Parathyroid adenoma (tissue), 2 donors: ENCODE measurements around the gene TEX48.

Experiments used
- H2AFZ ChIP-seq: fragments of 300-600 bp; sonication (generic); one replicate; pipeline ENCODE4 v1.7.0; 2017; ENCODE audit warnings: antibody characterized with exemption, mild to moderate bottlenecking
- H3K27ac ChIP-seq: fragments of 300-600 bp; sonication (generic); one replicate; pipeline ENCODE4 v1.7.0; 2017
- H3K27me3 ChIP-seq: fragments of 300-600 bp; sonication (generic); one replicate; pipeline ENCODE4 v1.7.0; 2017; ENCODE audit warnings: low read length; ENCODE audit not compliant: control insufficient read depth, insufficient read depth
- H3K36me3 ChIP-seq: fragments of 300-600 bp; sonication (generic); one replicate; pipeline ENCODE4 v1.7.0; 2017; ENCODE audit warnings: low read length; ENCODE audit not compliant: control insufficient read depth, insufficient read depth
- H3K4me1 ChIP-seq: fragments of 300-600 bp; sonication (generic); one replicate; pipeline ENCODE4 v1.7.0; 2017; ENCODE audit warnings: control low read depth
- H3K4me2 ChIP-seq: fragments of 300-600 bp; sonication (generic); one replicate; pipeline ENCODE4 v1.7.0; 2017; ENCODE audit warnings: low read length
- H3K4me3 ChIP-seq: fragments of 300-600 bp; sonication (generic); one replicate; pipeline ENCODE4 v1.7.0; 2017; ENCODE audit warnings: low read depth, low read length
- H3K79me2 ChIP-seq: fragments of 300-600 bp; sonication (generic); one replicate; pipeline ENCODE4 v1.7.0; 2017; ENCODE audit warnings: control low read depth
- H3K9ac ChIP-seq: fragments of 300-600 bp; sonication (generic); one replicate; pipeline ENCODE4 v1.7.0; 2017; ENCODE audit warnings: mild to moderate bottlenecking
- H3K9me3 ChIP-seq: fragments of 300-600 bp; sonication (generic); one replicate; pipeline ENCODE4 v1.7.0; 2017; ENCODE audit warnings: low read length; ENCODE audit not compliant: control insufficient read depth
- CTCF ChIP-seq: fragments of 300-600 bp; sonication (generic); IDR thresholded peaks from one replicate; pipeline ENCODE4 v1.7.0; 2017; ENCODE audit warnings: antibody characterized with exemption, mild to moderate bottlenecking
- donor health status: primary hyperparathyroidism.

TEX48 gene

GRCh38 chr9:114652776-114653555, 29.0 kb downstream of the TEX48 start:
- TF ChIP-seq CTCF, result no peak
- Histone ChIP-seq H3K4me1 (no peaks in the 10 kb centered on the region), H3K9ac (no peak overlapping the region), H3K4me3 (no peak overlapping the region), H3K4me2 (no peak overlapping the region), H3K27me3 (no peaks in the 10 kb centered on the region), H3K36me3 (no peaks in the 10 kb centered on the region), H3K27ac (no peak overlapping the region), H3K79me2 (no peaks in the 10 kb centered on the region), H2AFZ (no peak overlapping the region), H3K9me3 (no peaks in the 10 kb centered on the region)

- Histone ChIP-seq H3K4me1 (no peaks in the 10 kb centered on the region), H3K36me3 (no peaks in the 10 kb centered on the region), H3K79me2 (no peaks in the 10 kb centered on the region), H3K4me3 (no peak overlapping the region), H3K27me3 (no peaks in the 10 kb centered on the region), H2AFZ (no peak overlapping the region), H3K9me3 (no peaks in the 10 kb centered on the region), H3K27ac (no peak overlapping the region), H3K9ac (no peak overlapping the region), H3K4me2 (no peak overlapping the region)
- no peak for TF ChIP-seq CTCF
Measured at GRCh38 chr9:114643896-114644295, 38.1 kb downstream of the TEX48 start.

GRCh38 chr9:114643001-114643400, 39.0 kb downstream of the TEX48 start:
- Histone ChIP-seq H2AFZ (no peak overlapping the region), H3K4me2 (no peak overlapping the region), H3K9me3 (no peaks in the 10 kb centered on the region), H3K4me1 (no peaks in the 10 kb centered on the region), H3K27ac (no peak overlapping the region), H3K9ac (no peak overlapping the region), H3K27me3 (no peaks in the 10 kb centered on the region), H3K4me3 (no peak overlapping the region), H3K36me3 (no peaks in the 10 kb centered on the region), H3K79me2 (no peaks in the 10 kb centered on the region)
- TF ChIP-seq CTCF, result no peak

GRCh38 chr9:114641967-114642366, 40.0 kb downstream of the TEX48 start:
- no peak overlapping the region for H3K4me2 ChIP-seq
- H2AFZ ChIP-seq, result no peak overlapping the region
- no peaks in the 10 kb centered on the region for H3K4me1 ChIP-seq
- no peak overlapping the region for H3K9ac ChIP-seq
- H3K4me3 ChIP-seq, result no peak overlapping the region
- no peak for TF ChIP-seq CTCF
- no peaks in the 10 kb centered on the region for H3K27me3 ChIP-seq
- no peaks in the 10 kb centered on the region for H3K9me3 ChIP-seq
- no peaks in the 10 kb centered on the region for H3K79me2 ChIP-seq
- H3K36me3 ChIP-seq, result no peaks in the 10 kb centered on the region
- no peak overlapping the region for H3K27ac ChIP-seq

GRCh38 chr9:114638404-114638803, 43.6 kb downstream of the TEX48 start:
- Histone ChIP-seq H2AFZ (no peak overlapping the region), H3K79me2 (no peaks in the 10 kb centered on the region), H3K27ac (no peak overlapping the region), H3K36me3 (no peaks in the 10 kb centered on the region), H3K4me3 (no peak overlapping the region), H3K4me1 (no peaks in the 10 kb centered on the region), H3K9me3 (no peaks in the 10 kb centered on the region), H3K27me3 (no peaks in the 10 kb centered on the region), H3K4me2 (no peak overlapping the region), H3K9ac (no peak overlapping the region)
- TF ChIP-seq CTCF, result no peak
